ENCODE data around the gene TEX54.

GRCh38 chr11:62856333-62856895 lies 23.8 kb upstream of the TEX54 start:
- TF ChIP-seq ZNF274 (IDR thresholded peaks at IDR 0.05; ENCODE audit: low read depth, low read length) (no peak), SUZ12 (IDR thresholded peaks at IDR 0.05; ENCODE audit: extremely low read depth, insufficient read depth, insufficient read length) (no peak), YY1 (IDR thresholded peaks at IDR 0.05; ENCODE audit: insufficient read depth, insufficient read length) (no peak)
